Hair follicular keratinocyte (primary cell): Measurements from ENCODE around the gene CCDC77. TPM values are rescaled to one million over a fixed set of nuclear protein-coding genes. Genes with fewer than 3 reads are reported as not detected.

Experiments used
- total RNA-seq: library from RNA; depleted of rRNA; stranded (reverse); fragments of >200 nt; gene quantifications from 2 replicates; pipeline ENCODE4 v1.2.3, GENCODE V29; 2015

Gene CCDC77
- total RNA-seq: 6.2 and 13.0 TPM in 2 replicates

DNA sequence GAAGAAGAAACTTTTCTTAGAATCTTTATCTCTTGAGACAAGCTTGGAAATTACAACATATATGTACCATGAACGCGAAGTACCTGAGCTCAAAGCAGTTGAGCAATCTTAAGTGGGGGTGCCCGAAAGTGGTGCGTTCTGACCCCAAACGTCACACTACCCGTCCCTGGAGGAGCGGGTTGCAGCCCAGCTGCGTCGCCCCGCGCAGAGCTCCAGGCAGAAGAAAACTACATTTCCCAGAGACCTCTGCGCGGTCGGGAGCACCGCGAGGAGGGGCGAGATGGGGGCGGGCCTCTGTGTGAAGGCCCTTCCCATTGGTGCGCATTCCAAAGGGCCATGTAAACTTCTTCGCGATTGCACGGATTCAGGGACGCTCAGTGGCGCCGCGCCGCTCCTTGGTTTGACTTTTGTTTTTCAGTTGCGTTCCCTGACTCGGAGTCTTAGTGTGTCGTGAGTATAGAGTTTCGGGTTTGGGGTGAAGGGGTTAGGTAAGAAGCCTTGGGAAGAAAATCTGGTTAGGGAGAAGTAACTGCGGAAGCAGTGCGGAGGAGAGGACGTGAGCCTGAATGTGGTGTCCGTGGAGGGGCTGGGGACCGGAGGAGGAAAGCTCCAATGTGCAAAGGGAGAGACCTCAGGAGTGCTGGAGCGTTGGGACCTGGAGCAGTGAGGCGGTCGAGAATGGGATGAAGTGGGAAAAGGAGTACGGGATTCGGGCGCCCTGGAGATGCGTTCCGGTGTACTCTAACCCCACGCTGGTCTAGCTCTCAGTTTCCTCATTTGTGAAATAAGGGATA, at the start of gene CCDC77:
Gene CCDC77 (plus strand): TSS at position 410 of the 794 bp plus-strand sequence. CDS start 7,740 bp downstream, outside the sequence.

DNA sequence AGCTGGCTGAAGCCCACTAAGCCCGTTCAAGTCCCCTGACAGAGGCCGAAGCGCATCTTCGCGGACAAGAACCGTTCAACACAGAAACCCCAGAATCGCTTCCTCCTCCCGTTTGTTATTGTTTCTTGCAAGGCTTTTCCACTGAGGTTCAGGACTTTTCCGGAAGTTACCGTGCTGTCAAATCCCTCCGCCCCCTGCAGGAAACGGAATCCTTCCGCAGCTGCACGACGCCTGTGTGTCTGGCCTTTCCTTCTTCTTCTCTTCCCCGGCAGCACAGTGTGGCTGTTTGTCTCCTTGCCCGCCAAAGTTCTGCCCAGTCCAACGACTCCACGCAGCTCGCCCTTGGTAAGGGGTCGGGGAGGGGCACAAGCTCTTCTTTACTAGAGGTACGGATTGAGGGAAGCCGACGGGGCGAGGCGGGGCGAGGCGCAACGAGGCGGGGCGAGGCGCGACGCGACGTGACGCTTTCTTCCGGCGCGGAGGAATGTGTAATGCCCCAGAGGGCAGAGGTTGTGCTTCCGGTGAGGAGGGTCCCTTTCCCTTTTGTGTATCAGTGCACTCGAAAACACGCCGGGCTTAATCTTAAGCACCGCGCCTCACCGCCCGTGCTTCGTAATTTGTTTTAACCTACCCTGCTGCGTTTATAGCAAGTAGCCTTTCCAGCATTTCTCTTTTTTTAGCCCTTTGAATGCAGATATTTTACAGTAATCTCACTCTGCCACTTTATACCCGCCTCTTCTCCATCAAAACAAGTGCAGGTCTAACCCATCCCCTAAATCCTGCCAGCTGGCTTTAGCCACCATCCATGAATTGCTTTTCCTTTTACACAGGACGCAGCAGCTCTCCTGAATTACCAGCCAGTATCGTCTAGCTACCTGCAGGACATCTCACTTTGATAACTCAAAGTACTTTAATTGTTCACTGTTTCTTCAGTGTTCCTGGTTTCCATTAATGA, 12.0 kb upstream of the CCDC77 start, which contains the start of gene KDM5A:
Gene KDM5A (minus strand): TSS at position 179 of the 955 bp plus-strand sequence. CDS start 229 bp downstream, outside the sequence.

DNA sequence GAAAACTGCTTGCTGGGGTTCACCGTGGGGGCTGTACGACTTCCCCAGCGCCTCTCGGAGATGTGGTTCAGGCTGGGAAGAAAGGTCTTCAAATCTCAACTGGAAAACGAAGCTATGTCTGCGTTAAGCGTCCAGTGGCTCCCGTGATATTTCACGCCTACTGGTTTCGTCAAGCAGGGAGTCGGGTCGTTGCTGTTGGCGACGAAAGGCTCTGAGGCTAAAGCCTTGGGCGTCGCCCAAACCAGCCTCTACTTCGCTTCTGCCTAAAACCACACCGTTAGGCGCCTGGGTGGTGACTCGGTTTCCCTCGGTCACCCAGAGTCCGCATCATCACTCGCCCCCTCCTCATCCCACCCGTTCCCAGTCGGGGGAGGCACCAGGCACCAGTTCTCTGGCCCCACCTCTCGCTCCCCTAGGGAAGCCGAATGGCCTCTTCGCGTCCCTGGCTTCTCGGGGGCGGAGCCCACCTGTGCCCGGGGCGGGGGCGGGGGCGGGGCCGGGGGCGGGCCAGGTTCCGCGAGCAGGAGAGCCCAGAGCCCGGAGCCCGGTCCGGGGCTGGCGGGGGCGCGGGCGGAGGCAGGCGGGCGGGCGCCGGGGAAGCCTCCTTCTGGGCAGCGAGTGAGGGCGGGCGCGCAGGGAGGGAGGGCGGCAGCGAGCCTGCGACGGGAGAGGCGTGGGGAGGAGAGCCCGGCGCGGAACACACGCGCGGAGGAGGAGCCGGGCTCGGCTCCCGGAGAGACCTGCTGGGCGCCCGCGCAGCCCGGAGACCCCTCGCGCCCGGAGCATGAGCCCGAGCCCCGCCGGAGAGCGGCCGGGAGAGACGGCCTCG, 58.2 kb downstream of the CCDC77 start, which contains the start of gene B4GALNT3:
Gene B4GALNT3 (plus strand): TSS at position 510 of the 829 bp plus-strand sequence. CDS start 438 bp downstream, outside the sequence.

Other genes with a start within 250 kb of the CCDC77 start
- gene SLC6A12, start 187.5 kb upstream of the CCDC77 start, total RNA-seq: not detected in 2 replicates
- gene SLC6A13, start 138.8 kb upstream of the CCDC77 start, total RNA-seq: not detected in 2 replicates
- 16.9 and 29.9 TPM in 2 replicates for gene KDM5A, start 12.3 kb upstream of the CCDC77 start, total RNA-seq
- gene B4GALNT3, start 58.3 kb downstream of the CCDC77 start, total RNA-seq: 10.5 and 14.4 TPM in 2 replicates